H9 (cell line): ENCODE results near the gene SENP2. TPM values are rescaled to one million over a fixed set of nuclear protein-coding genes. Genes with fewer than 3 reads are reported as not detected.

Experiments used
- DNase-seq: peaks from one replicate; pipeline ENCODE4 v3.0.0-alpha.2; 2017
- H2AFZ ChIP-seq: one replicate; pipeline ENCODE4 v1.6.1; 2013; ENCODE audit warnings: mild to moderate bottlenecking, low read length, control low read depth, moderate library complexity
- H2AK5ac ChIP-seq: 2 replicates; pipeline ENCODE4 v1.6.1; 2013; ENCODE audit warnings: low read length, control low read depth, mixed read lengths; ENCODE audit not compliant: insufficient read length
- H2BK120ac ChIP-seq: one replicate; pipeline ENCODE4 v1.6.1; 2013; ENCODE audit warnings: low read depth, mild to moderate bottlenecking, low read length, control low read depth, inconsistent platforms; ENCODE audit not compliant: poor library complexity, severe bottlenecking
- H2BK12ac ChIP-seq: 2 replicates; pipeline ENCODE4 v1.6.1; 2013; ENCODE audit warnings: low read length, control low read depth, mixed read lengths, low read depth; ENCODE audit not compliant: insufficient read length
- H2BK15ac ChIP-seq: 2 replicates; pipeline ENCODE4 v1.6.1; 2013; ENCODE audit warnings: low read depth, low read length, control low read depth
- H2BK20ac ChIP-seq: one replicate; pipeline ENCODE4 v1.6.1; 2013; ENCODE audit warnings: low read depth, mild to moderate bottlenecking, low read length, control low read depth, inconsistent platforms; ENCODE audit not compliant: poor library complexity, severe bottlenecking
- H2BK5ac ChIP-seq: 2 replicates; pipeline ENCODE4 v1.6.1; 2013; ENCODE audit warnings: low read length, control low read depth, mixed read lengths; ENCODE audit not compliant: insufficient read length
- H3K14ac ChIP-seq: 2 replicates; pipeline ENCODE4 v1.6.1; 2013; ENCODE audit warnings: low read length, control low read depth; ENCODE audit not compliant: insufficient read depth
- H3K18ac ChIP-seq: 2 replicates; pipeline ENCODE4 v1.6.1; 2013; ENCODE audit warnings: low read depth, mild to moderate bottlenecking, mixed read lengths, low read length, control low read depth; ENCODE audit not compliant: insufficient read length
- H3K23ac ChIP-seq: 2 replicates; pipeline ENCODE4 v1.6.1; 2013; ENCODE audit warnings: low read length, control low read depth, mixed read lengths, low read depth; ENCODE audit not compliant: insufficient read length
- H3K23me2 ChIP-seq: 2 replicates; pipeline ENCODE4 v1.6.1; 2013; ENCODE audit warnings: low read depth, mild to moderate bottlenecking, mixed read lengths, low read length, control low read depth; ENCODE audit not compliant: insufficient read length, poor library complexity, severe bottlenecking
- H3K27ac ChIP-seq: 2 replicates; pipeline ENCODE4 v1.5.1; 2013; ENCODE audit warnings: low read length, control low read depth, mixed read lengths, low read depth; ENCODE audit not compliant: insufficient read length
- H3K27me3 ChIP-seq: 2 replicates; pipeline ENCODE4 v1.6.1; 2013; ENCODE audit warnings: low read length, control low read depth, inconsistent platforms; ENCODE audit not compliant: insufficient read depth
- H3K4ac ChIP-seq: 2 replicates; pipeline ENCODE4 v1.6.1; 2013; ENCODE audit warnings: low read depth, mild to moderate bottlenecking, control low read depth, inconsistent platforms, low read length, moderate library complexity
- H3K4me1 ChIP-seq: 2 replicates; pipeline ENCODE4 v1.6.1; 2013; ENCODE audit warnings: low read length, control low read depth, inconsistent platforms; ENCODE audit not compliant: insufficient read depth
- H3K4me2 ChIP-seq: 2 replicates; pipeline ENCODE4 v1.6.1; 2013; ENCODE audit warnings: low read length, control low read depth, mixed read lengths; ENCODE audit not compliant: insufficient read length, insufficient read depth
- H3K56ac ChIP-seq: 2 replicates; pipeline ENCODE4 v1.6.1; 2013; ENCODE audit warnings: low read depth, mild to moderate bottlenecking, mixed read lengths, low read length, control low read depth; ENCODE audit not compliant: insufficient read length
- H3K79me1 ChIP-seq: 2 replicates; pipeline ENCODE4 v1.6.1; 2013; ENCODE audit warnings: low read depth, mild to moderate bottlenecking, moderate library complexity, low read length, control low read depth, inconsistent platforms; ENCODE audit not compliant: insufficient read depth, poor library complexity, severe bottlenecking
- H3K79me2 ChIP-seq: 2 replicates; pipeline ENCODE4 v1.6.1; 2013; ENCODE audit warnings: low read length, control low read depth, inconsistent platforms; ENCODE audit not compliant: insufficient read depth
- H3K9ac ChIP-seq: 2 replicates; pipeline ENCODE4 v1.6.1; 2013; ENCODE audit warnings: low read length, control low read depth, mixed read lengths; ENCODE audit not compliant: insufficient read length; ENCODE audit errors: extremely low read depth
- H3K9me3 ChIP-seq: one replicate; pipeline ENCODE4 v1.6.1; 2013; ENCODE audit warnings: low read depth, low read length, inconsistent platforms; ENCODE audit not compliant: control insufficient read depth
- H3T11ph ChIP-seq: one replicate; pipeline ENCODE4 v1.6.1; 2013; ENCODE audit warnings: mild to moderate bottlenecking, low read length, control low read depth, inconsistent platforms
- H4K20me1 ChIP-seq: one replicate; pipeline ENCODE4 v1.6.1; 2013; ENCODE audit not compliant: control insufficient read depth, insufficient read length, insufficient read depth
- H4K5ac ChIP-seq: 2 replicates; pipeline ENCODE4 v1.6.1; 2013; ENCODE audit warnings: low read depth, mild to moderate bottlenecking, mixed read lengths, low read length, control low read depth; ENCODE audit not compliant: insufficient read length
- H4K8ac ChIP-seq: replicated peaks from 2 replicates; pipeline ENCODE4 v1.6.1; 2013; ENCODE audit warnings: low read length, control low read depth, mixed read lengths, low read depth; ENCODE audit not compliant: insufficient read length
- H4K91ac ChIP-seq: 2 replicates; pipeline ENCODE4 v1.6.1; 2013; ENCODE audit warnings: low read depth, mild to moderate bottlenecking, moderate library complexity, mixed read lengths, low read length, control low read depth; ENCODE audit not compliant: insufficient read length
- H3K27ac Mint-ChIP-seq, 3 experiments: 2 replicates in 2 of 3; 3 replicates in 1 of 3; pipeline ENCODE4 v1.8.0; 2020 to 2021; ENCODE audit warnings: mixed read lengths in 3 of 3, mild to moderate bottlenecking in 1 of 3, moderate library complexity in 1 of 3
- H3K27me3 Mint-ChIP-seq: 2 replicates; pipeline ENCODE4 v1.8.0; 2021; ENCODE audit warnings: low read depth, mild to moderate bottlenecking, moderate library complexity, mixed read lengths
- H3K36me3 Mint-ChIP-seq, 3 experiments: 2 replicates in 2 of 3; 3 replicates in 1 of 3; pipeline ENCODE4 v1.8.0; 2020 to 2021; ENCODE audit warnings: low read depth in 3 of 3, mixed read lengths in 3 of 3; ENCODE audit not compliant: insufficient read depth in 1 of 3
- H3K4me1 Mint-ChIP-seq, 2 experiments: 2 replicates each; pipeline ENCODE4 v1.8.0; 2020; ENCODE audit warnings: mixed read lengths in 2 of 2
- H3K4me3 Mint-ChIP-seq, 2 experiments: 2 replicates in 1 of 2; 3 replicates in 1 of 2; pipeline ENCODE4 v1.8.0; 2020 to 2021; ENCODE audit warnings: mild to moderate bottlenecking in 2 of 2, mixed read lengths in 2 of 2, moderate library complexity in 1 of 2
- H3K9me3 Mint-ChIP-seq, 2 experiments: 2 replicates in 1 of 2; 3 replicates in 1 of 2; pipeline ENCODE4 v1.8.0; 2020; ENCODE audit warnings: mild to moderate bottlenecking in 2 of 2, mixed read lengths in 2 of 2, moderate library complexity in 1 of 2
- CTCF ChIP-seq: fragments of 200-600 bp; sonication (generic); conservative IDR thresholded peaks from 3 replicates; pipeline ENCODE4 v1.8.0; 2021; ENCODE audit warnings: antibody characterized with exemption, mild to moderate bottlenecking
- WGBS: extraction: QIAGEN DNeasy Blood & Tissue Kit; methylation state at CpG from one replicate; pipeline ENCODE4 v1.1.7; 2013; ENCODE audit warnings: missing lambda C conversion rate, low lambda C conversion rate, mixed read lengths; ENCODE audit not compliant: insufficient read length; ENCODE audit errors: extremely low coverage; 5-methylcytosine and 5-hydroxymethylcytosine counted together
- total RNA-seq: library from RNA; stranded (reverse); gene quantifications from 2 replicates; pipeline ENCODE4 v1.2.1, GENCODE V29; 2021

SENP2 gene
- total RNA-seq, 1 experiment from 2014 or later, result 90.1 TPM

DNA sequence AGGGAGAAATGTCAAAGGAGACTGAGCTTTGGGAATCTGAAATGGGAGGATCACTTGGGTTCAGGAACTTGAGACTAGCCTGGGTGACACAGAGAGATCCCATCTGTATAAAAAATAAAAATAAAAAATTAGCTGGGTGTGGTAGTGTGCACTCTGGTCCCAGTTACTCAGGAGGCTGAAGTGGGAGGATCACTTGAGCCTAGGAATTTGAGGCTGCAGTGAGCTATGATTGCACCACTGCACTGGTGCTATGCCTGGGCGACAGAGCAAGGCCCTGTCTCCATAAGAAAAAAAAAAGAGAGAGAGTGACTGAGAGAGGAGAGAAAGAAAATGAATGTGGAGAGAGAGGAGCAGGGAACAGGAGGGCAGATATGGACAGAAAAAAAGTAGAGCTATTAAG is 72.8 kb downstream of the SENP2 start:
- H3K4me1 ChIP-seq, result no peaks in the 10 kb centered on the region
- no peak overlapping the region for H3K56ac ChIP-seq
- H2BK120ac ChIP-seq, result no peak overlapping the region
- no peaks in the 10 kb centered on the region for H3K9me3 ChIP-seq
- no peak overlapping the region for H2BK12ac ChIP-seq
- no peak overlapping the region for H4K8ac ChIP-seq
- Mint-ChIP-seq H3K4me3 (no peak overlapping the region), H3K27me3 (no peaks in the 10 kb centered on the region; the same call in 1 of the 2 replicates), H3K27ac (peak overlapping the region in 1 of 3 experiments; percentile 29; a peak in 1 of 7 replicates), H3K9me3 (no peaks in the 10 kb centered on the region), H3K36me3 (peaks cover 15 to 63% (median 55%) of the 10 kb centered on the region in 3 experiments), H3K4me1 (peaks cover 4 to 5% of the 10 kb centered on the region in 2 experiments)
- no peak overlapping the region for H2BK5ac ChIP-seq
- H3K18ac ChIP-seq, result no peak overlapping the region
- H4K5ac ChIP-seq, result no peak overlapping the region
- H3K79me2 ChIP-seq, result no peaks in the 10 kb centered on the region
- no peak overlapping the region for H3K27ac ChIP-seq
- no peak for DNase-seq
- H3K27me3 ChIP-seq, result no peaks in the 10 kb centered on the region
- no peaks in the 10 kb centered on the region for H4K20me1 ChIP-seq
- H3K4ac ChIP-seq, result no peak overlapping the region
- no peak overlapping the region for H4K91ac ChIP-seq
- no peak for TF ChIP-seq CTCF
- H3T11ph ChIP-seq, result no peak overlapping the region
- no CpG with 5 or more reads among the region's 1 CpG for WGBS
- no peak overlapping the region for H3K14ac ChIP-seq
- H3K9ac ChIP-seq, result no peak overlapping the region
- H3K79me1 ChIP-seq, result no peaks in the 10 kb centered on the region
- no peak overlapping the region for H3K23ac ChIP-seq
- H2BK15ac ChIP-seq, result no peak overlapping the region
- no peak overlapping the region for H3K4me2 ChIP-seq
- H3K23me2 ChIP-seq, result no peaks in the 10 kb centered on the region
- no peak overlapping the region for H2BK20ac ChIP-seq
- H2AK5ac ChIP-seq, result no peak overlapping the region
- no peak overlapping the region for H2AFZ ChIP-seq
